GM19395 (cell line): Measurements from ENCODE around the gene SIGLEC1.

Source experiments
- ATAC-seq: cut with Tn5 transposase; IDR thresholded peaks from one replicate; pipeline ENCODE4 v1.9.1; 2021; ENCODE audit warnings: mild to moderate bottlenecking, moderate library complexity; ENCODE audit not compliant: unreplicated experiment

Gene SIGLEC1

GRCh38 chr20:3712279-3712873 is at the start of gene SIGLEC1:
SIGLEC1 (minus strand) TSS chr20:3712600; CDS start chr20:3707128, 5,472 bp downstream.
- no peak for ATAC-seq

GRCh38 chr20:3760655-3761348 is 48.4 kb upstream of the SIGLEC1 start:
- ATAC-seq = no peak

- ATAC-seq = no peak
Observed at GRCh38 chr20:3759884-3760283, 47.5 kb upstream of the SIGLEC1 start.

GRCh38 chr20:3759316-3759823 is 47.0 kb upstream of the SIGLEC1 start:
- no peak for ATAC-seq

- ATAC-seq = no peak
Observed at GRCh38 chr20:3758566-3758965, 46.2 kb upstream of the SIGLEC1 start.

- no peak for ATAC-seq
Observed at GRCh38 chr20:3757268-3757667, 44.9 kb upstream of the SIGLEC1 start.

GRCh38 chr20:3755814-3756480 is 43.5 kb upstream of the SIGLEC1 start:
- ATAC-seq = no peak

GRCh38 chr20:3755269-3755668 is 42.9 kb upstream of the SIGLEC1 start:
- ATAC-seq = no peak

GRCh38 chr20:3754276-3754630 is 41.9 kb upstream of the SIGLEC1 start:
- ATAC-seq = no peak

- ATAC-seq = no peak
Observed at GRCh38 chr20:3753501-3754275, 41.3 kb upstream of the SIGLEC1 start.

- ATAC-seq = no peak
Observed at GRCh38 chr20:3753098-3753497, 40.7 kb upstream of the SIGLEC1 start.

- ATAC-seq = no peak
Observed at GRCh38 chr20:3752386-3752759, 40.0 kb upstream of the SIGLEC1 start.

- ATAC-seq = no peak
Observed at GRCh38 chr20:3751675-3752385, 39.4 kb upstream of the SIGLEC1 start.

GRCh38 chr20:3751305-3751674 is 38.9 kb upstream of the SIGLEC1 start:
- ATAC-seq = no peak

- ATAC-seq = no peak
Observed at GRCh38 chr20:3749689-3750531, 37.5 kb upstream of the SIGLEC1 start.

GRCh38 chr20:3749087-3749688 is 36.8 kb upstream of the SIGLEC1 start:
- ATAC-seq = no peak

GRCh38 chr20:3748073-3748472 is 35.7 kb upstream of the SIGLEC1 start:
- no peak for ATAC-seq

GRCh38 chr20:3747471-3747870 is 35.1 kb upstream of the SIGLEC1 start:
- no peak for ATAC-seq

GRCh38 chr20:3745686-3746173 is 33.3 kb upstream of the SIGLEC1 start:
- ATAC-seq = no peak
